ENCODE data around the gene CCDC102A. TPM values are rescaled to one million over a fixed set of nuclear protein-coding genes. Genes with fewer than 3 reads are reported as not detected.

Gene CCDC102A
- total and polyA plus RNA-seq, 10 of the 15 experiments (the other 5 are each of a cell fraction or from before 2014, with no cell fraction given): 0.03 to 5.9 (median 2.4) TPM

- ChIA-PET SMC1A (ENCODE audit: uncharacterized antibody, unreplicated experiment) (interaction anchor here (0.7 to 2.5 kb wide), 6 partner anchors 10 to 123 kb away, joined by 3 to 14 read pairs (median 6); no protein-coding TSS in a partner anchor), CTCF (interaction anchor here (0.6 to 2.4 kb wide), 7 partner anchors 18 to 409 kb away, joined by 3 to 21 read pairs (median 4); no protein-coding TSS in a partner anchor)
Measured at GRCh38 chr16:57540906-57541753, 4.8 kb upstream of the CCDC102A start.

GRCh38 chr16:57540387-57540786 is 4.0 kb upstream of the CCDC102A start:
- no peak for DNase-seq (ENCODE audit: low read depth, low spot score)
- Histone ChIP-seq H3K9me3 (replicated peaks; ENCODE audit: control insufficient read depth, insufficient read depth, low read length) (no peaks in the 10 kb centered on the region), H3K4me3 (no peak overlapping the region), H3K4me2 (ENCODE audit: control insufficient read depth, insufficient read depth) (no peak overlapping the region), H3K4me1 (ENCODE audit: control insufficient read depth, insufficient read depth, low read length) (peaks cover 60% of the 10 kb centered on the region), H4K20me1 (ENCODE audit: control insufficient read depth, insufficient read depth) (no peaks in the 10 kb centered on the region), H3K27me3 (replicated peaks in 1 of 2; ENCODE audit: control insufficient read depth in 2 of 2, insufficient read depth in 2 of 2, low read length in 1 of 2) (no peaks in the 10 kb centered on the region), H3K36me3 (ENCODE audit: control insufficient read depth in 2 of 2, insufficient read depth in 2 of 2, low read length in 1 of 2) (no peaks in the 10 kb centered on the region), H2AFZ (ENCODE audit: control insufficient read depth, low read depth, low read length) (no peak overlapping the region), H3K9ac (ENCODE audit: control insufficient read depth, insufficient read depth, low read length) (no peak overlapping the region), H3K79me2 (ENCODE audit: control insufficient read depth, insufficient read depth, low read length) (peaks cover 37% of the 10 kb centered on the region), H3K27ac (ENCODE audit: control insufficient read depth, insufficient read depth) (no peak overlapping the region)
- CTCF ChIA-PET: interaction anchor here (0.7 to 1.1 kb wide), 2 partner anchors 71 to 123 kb away, joined by 3 to 4 read pairs; no protein-coding TSS in a partner anchor
- POLR2A ChIA-PET: no interaction called here
- SMC1A ChIA-PET (ENCODE audit: uncharacterized antibody, unreplicated experiment): interaction anchor here (1.0 to 1.4 kb wide), 2 partner anchors 61 to 122 kb away, joined by 3 read pairs; no protein-coding TSS in a partner anchor
- BruUV-seq (replicated peaks): no TSS peak
- 67% methylated on average over 2 of the region's 2 CpGs for WGBS (ENCODE audit: insufficient coverage, insufficient replicate concordance, low lambda C conversion rate, missing lambda C conversion rate)
- intact Hi-C loops (cut with micrococcal nuclease; ENCODE audit: unreplicated experiment) (no loop called here), in situ Hi-C loops (cut with MboI) (no loop called here)
- RAD21 ChIA-PET (ENCODE audit: unreplicated experiment): interaction anchor here (2.7 kb wide), 1 partner anchor 21 kb away, joined by 8 read pairs; no protein-coding TSS in a partner anchor
- ATAC-seq: no peak
- no peak for FAIRE-seq
- TF ChIP-seq MTA3 (IDR thresholded peaks at IDR 0.05; ENCODE audit: borderline replicate concordance, low read length) (no peak), POLR2AphosphoS5 (IDR thresholded peaks at IDR 0.05; ENCODE audit: low read length) (no peak), BCL11A (IDR thresholded peaks at IDR 0.05; ENCODE audit: low read depth, low read length) (no peak), PKNOX1 (IDR thresholded peaks at IDR 0.05) (no peak), ZNF217 (IDR thresholded peaks at IDR 0.05) (no peak), E2F4 (IDR thresholded peaks at IDR 0.05; ENCODE audit: low read depth, low read length) (no peak), POLR2AphosphoS2 (IDR thresholded peaks at IDR 0.05; ENCODE audit: low read depth, low read length) (no peak), NFXL1 (IDR thresholded peaks at IDR 0.05; ENCODE audit: borderline replicate concordance) (no peak), IRF5 (IDR thresholded peaks at IDR 0.05; ENCODE audit: borderline replicate concordance) (no peak), IRF4 (IDR thresholded peaks at IDR 0.05; ENCODE audit: low read depth, low read length) (no peak), EED (IDR thresholded peaks at IDR 0.05; ENCODE audit: low read depth) (no peak), HDAC6 (IDR thresholded peaks at IDR 0.05; ENCODE audit: unreplicated experiment) (no peak)

More at GRCh38 chr16:57540906-57541753, 4.8 kb upstream of the CCDC102A start:
- BruUV-seq (replicated peaks): no TSS peak
- intact Hi-C loops (cut with micrococcal nuclease; ENCODE audit: unreplicated experiment) (no loop called here), in situ Hi-C loops (cut with MboI) (no loop called here)
- FAIRE-seq: no peak
- Histone ChIP-seq H3K36me3 (ENCODE audit: control insufficient read depth in 2 of 2, insufficient read depth in 2 of 2, low read length in 1 of 2) (no peaks in the 10 kb centered on the region), H3K4me2 (ENCODE audit: control insufficient read depth, insufficient read depth) (no peak overlapping the region; the same call in none of the 2 replicates), H3K27ac (ENCODE audit: control insufficient read depth, insufficient read depth) (no peak overlapping the region), H3K9me3 (replicated peaks; ENCODE audit: control insufficient read depth, insufficient read depth, low read length) (no peaks in the 10 kb centered on the region), H3K4me3 (no peak overlapping the region), H3K79me2 (ENCODE audit: control insufficient read depth, insufficient read depth, low read length) (peaks cover 42% of the 10 kb centered on the region), H3K27me3 (replicated peaks in 1 of 2; ENCODE audit: control insufficient read depth in 2 of 2, insufficient read depth in 2 of 2, low read length in 1 of 2) (no peaks in the 10 kb centered on the region), H3K4me1 (ENCODE audit: control insufficient read depth, insufficient read depth, low read length) (peaks cover 63% of the 10 kb centered on the region), H4K20me1 (ENCODE audit: control insufficient read depth, insufficient read depth) (no peaks in the 10 kb centered on the region), H2AFZ (ENCODE audit: control insufficient read depth, low read depth, low read length) (no peak overlapping the region), H3K9ac (ENCODE audit: control insufficient read depth, insufficient read depth, low read length) (no peak overlapping the region)
- WGBS (ENCODE audit: insufficient coverage, insufficient replicate concordance, low lambda C conversion rate, missing lambda C conversion rate): 85% methylated on average over 12 of the region's 12 CpGs
- ChIA-PET POLR2A (interaction anchor here (0.5 to 2.0 kb wide), 3 partner anchors 61 to 198 kb away, joined by 3 to 8 read pairs (median 5); no protein-coding TSS in a partner anchor), RAD21 (ENCODE audit: unreplicated experiment) (interaction anchor here (1.5 to 4.4 kb wide), 4 partner anchors 19 to 241 kb away, joined by 7 to 17 read pairs (median 8); no protein-coding TSS in a partner anchor)
- TF ChIP-seq NRF1 (conservative IDR thresholded peaks at IDR 0.05; ENCODE audit: low read depth, low read length): no peak
- TF ChIP-seq STAT1 (conservative IDR thresholded peaks at IDR 0.05): no peak
- no peak for DNase-seq (ENCODE audit: low read depth, low spot score)
- no peak for ATAC-seq

All from GM12878 (cell line).